A549 (cell line): ENCODE measurements around the gene CENPF.

Experiments used
- CEBPB ChIP-seq, 2 experiments: fragments of >200 bp in 1 of 2; sonication (Bioruptor Twin) in 1 of 2; formaldehyde crosslinking in 1 of 2; IDR thresholded peaks; 2 replicates each; pipeline ENCODE4 v1.6.1; 2012 to 2016
- POLR2A ChIP-seq: IDR thresholded peaks from 2 replicates; pipeline ENCODE4 v1.6.1; 2012; ENCODE audit warnings: mild to moderate bottlenecking, low read length
- RNF2 ChIP-seq: fragments of 200-600 bp; sonication (generic); IDR thresholded peaks from 2 replicates; pipeline ENCODE4 v1.6.1; 2016; ENCODE audit warnings: low read depth, mild to moderate bottlenecking, antibody characterized with exemption, moderate library complexity, borderline replicate concordance
- TF ChIP-seq, protein P1 (sequence below): fragments of 200-600 bp; sonication (generic); IDR thresholded peaks from 2 replicates; pipeline ENCODE4 v1.6.1; 2016; ENCODE audit warnings: antibody characterized with exemption, mild to moderate bottlenecking, moderate library complexity
- TF ChIP-seq, protein P2 (sequence below): fragments of >200 bp; sonication (Bioruptor Twin); formaldehyde crosslinking; IDR thresholded peaks from 3 replicates; pipeline ENCODE4 v1.5.1; 2016

DNA sequence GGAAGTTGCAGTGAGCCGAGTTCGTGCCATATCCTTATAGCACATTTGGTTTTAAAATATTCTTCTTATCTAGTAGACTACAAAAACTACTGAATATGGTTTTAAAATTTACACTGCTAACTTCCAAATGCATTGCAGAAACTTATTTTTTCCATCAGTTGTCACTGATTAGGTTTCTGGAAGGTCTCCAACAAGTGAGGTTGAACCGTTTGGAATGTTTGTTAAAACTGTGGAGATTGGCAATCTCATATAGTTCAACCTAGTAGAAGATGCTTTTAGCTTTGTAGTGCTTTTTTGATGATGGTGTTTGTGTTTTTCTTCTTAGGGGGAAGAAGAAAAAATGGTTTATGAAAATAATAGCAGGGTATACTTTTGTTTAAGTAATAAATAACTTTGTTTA, 12.9 kb downstream of the CENPF start:
- TF ChIP-seq, protein P1, sequence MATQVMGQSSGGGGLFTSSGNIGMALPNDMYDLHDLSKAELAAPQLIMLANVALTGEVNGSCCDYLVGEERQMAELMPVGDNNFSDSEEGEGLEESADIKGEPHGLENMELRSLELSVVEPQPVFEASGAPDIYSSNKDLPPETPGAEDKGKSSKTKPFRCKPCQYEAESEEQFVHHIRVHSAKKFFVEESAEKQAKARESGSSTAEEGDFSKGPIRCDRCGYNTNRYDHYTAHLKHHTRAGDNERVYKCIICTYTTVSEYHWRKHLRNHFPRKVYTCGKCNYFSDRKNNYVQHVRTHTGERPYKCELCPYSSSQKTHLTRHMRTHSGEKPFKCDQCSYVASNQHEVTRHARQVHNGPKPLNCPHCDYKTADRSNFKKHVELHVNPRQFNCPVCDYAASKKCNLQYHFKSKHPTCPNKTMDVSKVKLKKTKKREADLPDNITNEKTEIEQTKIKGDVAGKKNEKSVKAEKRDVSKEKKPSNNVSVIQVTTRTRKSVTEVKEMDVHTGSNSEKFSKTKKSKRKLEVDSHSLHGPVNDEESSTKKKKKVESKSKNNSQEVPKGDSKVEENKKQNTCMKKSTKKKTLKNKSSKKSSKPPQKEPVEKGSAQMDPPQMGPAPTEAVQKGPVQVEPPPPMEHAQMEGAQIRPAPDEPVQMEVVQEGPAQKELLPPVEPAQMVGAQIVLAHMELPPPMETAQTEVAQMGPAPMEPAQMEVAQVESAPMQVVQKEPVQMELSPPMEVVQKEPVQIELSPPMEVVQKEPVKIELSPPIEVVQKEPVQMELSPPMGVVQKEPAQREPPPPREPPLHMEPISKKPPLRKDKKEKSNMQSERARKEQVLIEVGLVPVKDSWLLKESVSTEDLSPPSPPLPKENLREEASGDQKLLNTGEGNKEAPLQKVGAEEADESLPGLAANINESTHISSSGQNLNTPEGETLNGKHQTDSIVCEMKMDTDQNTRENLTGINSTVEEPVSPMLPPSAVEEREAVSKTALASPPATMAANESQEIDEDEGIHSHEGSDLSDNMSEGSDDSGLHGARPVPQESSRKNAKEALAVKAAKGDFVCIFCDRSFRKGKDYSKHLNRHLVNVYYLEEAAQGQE = no peak
- TF ChIP-seq POLR2A (no peak), CEBPB (IDR thresholded peaks at IDR 0.05) (no peak), RNF2 (no peak)
- TF ChIP-seq, protein P2, sequence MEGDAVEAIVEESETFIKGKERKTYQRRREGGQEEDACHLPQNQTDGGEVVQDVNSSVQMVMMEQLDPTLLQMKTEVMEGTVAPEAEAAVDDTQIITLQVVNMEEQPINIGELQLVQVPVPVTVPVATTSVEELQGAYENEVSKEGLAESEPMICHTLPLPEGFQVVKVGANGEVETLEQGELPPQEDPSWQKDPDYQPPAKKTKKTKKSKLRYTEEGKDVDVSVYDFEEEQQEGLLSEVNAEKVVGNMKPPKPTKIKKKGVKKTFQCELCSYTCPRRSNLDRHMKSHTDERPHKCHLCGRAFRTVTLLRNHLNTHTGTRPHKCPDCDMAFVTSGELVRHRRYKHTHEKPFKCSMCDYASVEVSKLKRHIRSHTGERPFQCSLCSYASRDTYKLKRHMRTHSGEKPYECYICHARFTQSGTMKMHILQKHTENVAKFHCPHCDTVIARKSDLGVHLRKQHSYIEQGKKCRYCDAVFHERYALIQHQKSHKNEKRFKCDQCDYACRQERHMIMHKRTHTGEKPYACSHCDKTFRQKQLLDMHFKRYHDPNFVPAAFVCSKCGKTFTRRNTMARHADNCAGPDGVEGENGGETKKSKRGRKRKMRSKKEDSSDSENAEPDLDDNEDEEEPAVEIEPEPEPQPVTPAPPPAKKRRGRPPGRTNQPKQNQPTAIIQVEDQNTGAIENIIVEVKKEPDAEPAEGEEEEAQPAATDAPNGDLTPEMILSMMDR = no peak
